Endothelial cell of umbilical vein (primary cell): ENCODE data around the gene TMPRSS7.

Experiments
- EZH2 ChIP-seq: IDR thresholded peaks from 2 replicates; pipeline ENCODE4 v1.6.1; 2012; ENCODE audit warnings: borderline replicate concordance, low read depth, mild to moderate bottlenecking, moderate library complexity, low read length, inconsistent platforms; ENCODE audit not compliant: severe bottlenecking
- JUN ChIP-seq: IDR thresholded peaks from 2 replicates; pipeline ENCODE4 v1.6.1; 2011; ENCODE audit warnings: borderline replicate concordance, low read depth; ENCODE audit not compliant: insufficient read length, insufficient read depth
- MYC ChIP-seq: IDR thresholded peaks from one replicate; pipeline ENCODE4 v1.6.1; 2011; ENCODE audit warnings: mild to moderate bottlenecking, low read depth, low read length
- POLR2A ChIP-seq: IDR thresholded peaks from 2 replicates; pipeline ENCODE4 v1.6.1; 2012; ENCODE audit warnings: low read depth, mild to moderate bottlenecking, control low read depth, low read length
- POLR2AphosphoS5 ChIP-seq: IDR thresholded peaks from 2 replicates; pipeline ENCODE4 v1.6.1; 2012; ENCODE audit warnings: low read depth, mild to moderate bottlenecking, control low read depth, low read length, moderate library complexity; ENCODE audit not compliant: insufficient read depth
- TF ChIP-seq, protein P1 (sequence below), 2 donors: IDR thresholded peaks; 1 replicate in 1 of 2; 2 replicates in 1 of 2; pipeline ENCODE4 v1.5.1; 2011; ENCODE audit warnings: low read length in 2 of 2, mild to moderate bottlenecking in 2 of 2, moderate library complexity in 2 of 2, control low read depth in 1 of 2, inconsistent platforms in 1 of 2, low read depth in 1 of 2; ENCODE audit not compliant: insufficient read depth in 1 of 2; ENCODE audit errors: extremely low read depth in 1 of 2
- TF ChIP-seq, protein P2 (sequence below): IDR thresholded peaks from 2 replicates; pipeline ENCODE4 v1.6.1; 2011; ENCODE audit not compliant: insufficient read depth, insufficient read length

DNA sequence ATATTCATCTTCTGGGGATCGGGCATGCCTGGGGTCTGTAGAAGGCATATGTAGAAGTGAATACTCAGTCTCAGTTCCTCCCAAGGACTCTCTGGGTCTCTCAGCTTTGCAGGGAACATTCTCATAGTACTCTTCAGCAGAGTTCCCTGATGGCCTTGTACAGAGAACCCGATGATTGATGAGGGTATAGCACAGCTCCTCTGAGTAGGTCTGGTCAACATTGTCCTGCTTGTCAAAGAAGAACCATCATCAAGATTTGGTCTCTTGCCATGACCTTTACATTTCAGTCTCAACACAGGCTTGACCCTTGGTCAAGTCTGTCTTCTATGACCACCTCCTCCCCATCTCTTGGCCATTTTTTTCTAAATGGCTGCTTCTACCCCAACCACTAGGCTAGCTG, 89.0 kb downstream of the TMPRSS7 start:
- TF ChIP-seq, protein P1, sequence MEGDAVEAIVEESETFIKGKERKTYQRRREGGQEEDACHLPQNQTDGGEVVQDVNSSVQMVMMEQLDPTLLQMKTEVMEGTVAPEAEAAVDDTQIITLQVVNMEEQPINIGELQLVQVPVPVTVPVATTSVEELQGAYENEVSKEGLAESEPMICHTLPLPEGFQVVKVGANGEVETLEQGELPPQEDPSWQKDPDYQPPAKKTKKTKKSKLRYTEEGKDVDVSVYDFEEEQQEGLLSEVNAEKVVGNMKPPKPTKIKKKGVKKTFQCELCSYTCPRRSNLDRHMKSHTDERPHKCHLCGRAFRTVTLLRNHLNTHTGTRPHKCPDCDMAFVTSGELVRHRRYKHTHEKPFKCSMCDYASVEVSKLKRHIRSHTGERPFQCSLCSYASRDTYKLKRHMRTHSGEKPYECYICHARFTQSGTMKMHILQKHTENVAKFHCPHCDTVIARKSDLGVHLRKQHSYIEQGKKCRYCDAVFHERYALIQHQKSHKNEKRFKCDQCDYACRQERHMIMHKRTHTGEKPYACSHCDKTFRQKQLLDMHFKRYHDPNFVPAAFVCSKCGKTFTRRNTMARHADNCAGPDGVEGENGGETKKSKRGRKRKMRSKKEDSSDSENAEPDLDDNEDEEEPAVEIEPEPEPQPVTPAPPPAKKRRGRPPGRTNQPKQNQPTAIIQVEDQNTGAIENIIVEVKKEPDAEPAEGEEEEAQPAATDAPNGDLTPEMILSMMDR (IDR thresholded peaks at IDR 0.05; ENCODE audit: extremely low read depth in 1 of 2, insufficient read depth in 1 of 2, low read depth in 1 of 2, low read length in 2 of 2), result no peak
- TF ChIP-seq, protein P2, sequence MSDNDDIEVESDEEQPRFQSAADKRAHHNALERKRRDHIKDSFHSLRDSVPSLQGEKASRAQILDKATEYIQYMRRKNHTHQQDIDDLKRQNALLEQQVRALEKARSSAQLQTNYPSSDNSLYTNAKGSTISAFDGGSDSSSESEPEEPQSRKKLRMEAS, result no peak
- TF ChIP-seq POLR2A, result no peak
- TF ChIP-seq EZH2, result no peak
- no peak for TF ChIP-seq POLR2AphosphoS5
- no peak for TF ChIP-seq MYC
- TF ChIP-seq JUN, result no peak
